ENCODE measurements around the gene KCNIP2. TPM values are rescaled to one million over a fixed set of nuclear protein-coding genes. Genes with fewer than 3 reads are reported as not detected.
"Not testable (repeated sequence)": the region's sequence is repeated elsewhere in the genome, so short reads cannot be mapped to it uniquely, and the experiment has no call there.

KCNIP2 gene
- total and polyA plus RNA-seq, 5 experiments from 2014 or later, result 2.0 to 2.5 TPM; not detected in 3

DNA sequence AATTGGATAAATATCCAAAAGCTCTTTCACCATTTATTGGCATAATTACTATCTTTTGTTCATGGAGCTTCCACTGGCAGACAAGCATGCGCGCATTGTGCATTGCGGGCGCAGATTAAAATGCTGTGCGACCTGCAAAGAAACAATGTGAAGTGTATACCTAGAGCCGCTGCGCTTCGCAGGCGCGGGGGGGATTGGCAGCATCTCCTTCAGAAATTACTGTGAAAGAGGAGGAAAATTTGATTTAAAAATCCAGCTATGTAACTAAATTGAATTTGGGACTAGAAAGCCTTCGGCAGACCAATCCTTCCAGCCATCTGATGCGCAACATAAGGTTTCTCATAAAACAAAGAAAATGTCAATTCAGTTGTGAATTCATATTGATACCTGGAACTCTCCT lies 50.1 kb downstream of the KCNIP2 start:
- peak overlapping the region in 1 of 10 donors; percentile 31 for H3K27ac Mint-ChIP-seq
- ATAC-seq (no peak), DNase-seq (no peak)
- H3K4me3 Mint-ChIP-seq, result no peak overlapping the region
- H3K36me3 Mint-ChIP-seq, result peaks cover 0 to 93% (median 21%) of the 10 kb centered on the region in 3 donors
- H3K27me3 Mint-ChIP-seq, result no peaks in the 10 kb centered on the region
- POLR2A ChIA-PET, result interaction anchor here (1.1 kb wide), 1 partner anchor 25 kb away, joined by 5 read pairs; the partner anchor contains the start of gene OGA
- no peaks in the 10 kb centered on the region for H3K9me3 Mint-ChIP-seq
- H3K4me1 Mint-ChIP-seq, result peaks cover 9 to 24% (median 15%) of the 10 kb centered on the region in 4 donors

DNA sequence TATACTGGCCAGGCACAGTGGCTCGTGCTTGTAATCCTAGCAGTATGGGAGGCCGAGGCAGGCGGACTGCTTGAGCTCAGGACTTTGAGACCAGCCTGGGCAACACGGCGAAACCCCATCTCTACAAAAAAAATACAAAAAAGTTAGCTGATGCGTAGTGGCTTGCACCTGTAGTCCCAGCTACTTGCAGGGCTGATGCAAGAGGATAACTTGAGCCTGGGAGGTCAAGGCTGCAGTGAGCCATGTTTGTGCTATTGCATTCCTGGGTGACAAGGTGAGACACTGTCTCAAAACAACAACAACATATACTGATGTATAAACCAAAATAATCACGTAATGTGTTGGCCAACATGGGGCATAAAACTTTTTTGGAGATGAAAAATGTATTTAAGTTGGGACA lies 53.9 kb downstream of the KCNIP2 start:
- ATAC-seq (no peak), DNase-seq (no peak)
- POLR2A ChIA-PET, result no interaction called here
- peaks cover 11 to 20% (median 16%) of the 10 kb centered on the region in 4 donors for H3K4me1 Mint-ChIP-seq
- H3K9me3 Mint-ChIP-seq, result no peaks in the 10 kb centered on the region
- H3K4me3 Mint-ChIP-seq, result no peak overlapping the region
- no peaks in the 10 kb centered on the region for H3K27me3 Mint-ChIP-seq
- peak overlapping the region in 2 of 10 donors; percentile 15 to 56 for H3K27ac Mint-ChIP-seq
- H3K36me3 Mint-ChIP-seq, result peaks cover 6 to 91% (median 23%) of the 10 kb centered on the region in 3 donors

GRCh38 chr10:101789231-101789630 lies 54.4 kb downstream of the KCNIP2 start:
- DNase-seq, H3K27me3 Mint-ChIP-seq, POLR2A ChIA-PET, ATAC-seq, H3K4me3 Mint-ChIP-seq, H3K9me3 Mint-ChIP-seq: not testable (repeated sequence)
- peaks cover 13 to 24% (median 20%) of the 10 kb centered on the region in 4 donors for H3K4me1 Mint-ChIP-seq
- H3K27ac Mint-ChIP-seq, result peak overlapping the region in 1 of 10 donors; percentile 15
- H3K36me3 Mint-ChIP-seq, result peaks cover 6 to 90% (median 19%) of the 10 kb centered on the region in 3 donors

- peaks cover 6 to 61% (median 8%) of the 10 kb centered on the region in 3 donors for H3K36me3 Mint-ChIP-seq
- ATAC-seq (no peak), DNase-seq (no peak)
- H3K27ac Mint-ChIP-seq, result peak overlapping the region in 7 of 10 donors; percentile 11 to 90 (median 51)
- H3K4me3 Mint-ChIP-seq, result no peak overlapping the region
- H3K9me3 Mint-ChIP-seq, result no peaks in the 10 kb centered on the region
- no peaks in the 10 kb centered on the region for H3K27me3 Mint-ChIP-seq
- POLR2A ChIA-PET, result interaction anchor here (1.5 kb wide), 1 partner anchor 29 kb away, joined by 4 read pairs; no protein-coding TSS in a partner anchor
- peaks cover 28 to 56% (median 53%) of the 10 kb centered on the region in 4 donors for H3K4me1 Mint-ChIP-seq
Observed at GRCh38 chr10:101785801-101786200, 57.8 kb downstream of the KCNIP2 start.

DNA sequence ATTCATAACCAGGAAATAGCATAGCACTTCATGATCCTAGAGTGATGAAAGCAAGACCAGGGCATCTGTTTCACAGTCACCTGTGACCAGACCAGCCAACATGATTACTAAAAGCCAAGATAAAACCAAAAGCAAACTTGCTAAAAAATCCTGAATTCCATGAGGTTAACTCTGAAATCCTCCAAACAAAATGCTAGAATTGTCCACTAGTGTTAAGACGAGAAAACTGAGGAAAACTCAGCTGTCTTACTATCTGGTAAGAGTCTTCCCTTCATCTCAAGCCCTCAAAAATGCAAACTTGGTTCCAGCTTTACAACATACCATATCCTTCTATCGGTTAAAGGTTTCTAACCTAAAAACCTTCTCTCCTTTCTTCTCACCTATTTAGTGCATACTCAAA lies 59.0 kb downstream of the KCNIP2 start:
- no peak for DNase-seq
- H3K36me3 Mint-ChIP-seq, result peaks cover 6 to 51% (median 7%) of the 10 kb centered on the region in 3 donors
- peaks cover 30 to 63% (median 57%) of the 10 kb centered on the region in 4 donors for H3K4me1 Mint-ChIP-seq
- peaks cover 0 to under 1% (median 0%) of the 10 kb centered on the region in 5 donors for H3K27me3 Mint-ChIP-seq
- POLR2A ChIA-PET, result interaction anchor here (0.5 to 5.3 kb wide), 4 partner anchors 31 to 706 kb away, joined by 3 to 29 read pairs (median 7); partner anchors contain the start of gene OGA
- peak overlapping the region in 9 of 10 donors; percentile 94 to 100 (median 100) for H3K4me3 Mint-ChIP-seq
- no peak for ATAC-seq
- H3K27ac Mint-ChIP-seq, result peak overlapping the region; percentile 90 to 99 (median 97)
- H3K9me3 Mint-ChIP-seq, result no peaks in the 10 kb centered on the region

- ATAC-seq (no peak), DNase-seq (no peak)
- peak overlapping the region; percentile 94 to 100 (median 100) for H3K4me3 Mint-ChIP-seq
- peaks cover 4 to 9% (median 7%) of the 10 kb centered on the region in 5 donors for H3K27me3 Mint-ChIP-seq
- H3K36me3 Mint-ChIP-seq, result peaks cover 6 to 46% (median 7%) of the 10 kb centered on the region in 3 donors
- peak overlapping the region; percentile 90 to 99 (median 97) for H3K27ac Mint-ChIP-seq
- H3K9me3 Mint-ChIP-seq, result no peaks in the 10 kb centered on the region
- H3K4me1 Mint-ChIP-seq, result peaks cover 37 to 72% (median 62%) of the 10 kb centered on the region in 4 donors
- POLR2A ChIA-PET, result interaction anchor here (0.6 to 5.3 kb wide), 8 partner anchors 10 to 338 kb away, joined by 3 to 29 read pairs (median 4); partner anchors contain the start of genes FBXW4 and OGA
Observed at GRCh38 chr10:101783736-101784118, 59.9 kb downstream of the KCNIP2 start.

- Mint-ChIP-seq H3K27me3 (peaks cover 4 to 16% (median 9%) of the 10 kb centered on the region in 5 donors), H3K4me3 (peak within 1 kb of the TSS; percentile 94 to 100 (median 100)), H3K4me1 (peaks cover 37 to 74% (median 64%) of the 10 kb centered on the region in 4 donors), H3K9me3 (no peaks in the 10 kb centered on the region), H3K36me3 (peaks cover 6 to 44% (median 7%) of the 10 kb centered on the region in 3 donors), H3K27ac (peak within 1 kb of the TSS; percentile 90 to 99 (median 97))
- ATAC-seq, result peak; percentile 77 to 80
- DNase-seq, result peak; percentile 70 to 87 (median 76)
- POLR2A ChIA-PET, result interaction anchor here (0.6 to 5.3 kb wide), 9 partner anchors 9 to 339 kb away, joined by 3 to 29 read pairs (median 3); partner anchors contain the start of genes FBXW4 and OGA
Observed at GRCh38 chr10:101782811-101783735, 60.5 kb downstream of the KCNIP2 start, which contains the start of gene NPM3. Gene NPM3, minus strand, starts transcription at chr10:101783446. Its CDS starts 56 bp downstream, at chr10:101783390.

- Mint-ChIP-seq H3K27me3 (peaks cover 12 to 24% (median 17%) of the 10 kb centered on the region in 5 donors), H3K9me3 (no peaks in the 10 kb centered on the region), H3K36me3 (peaks cover 1 to 35% (median 1%) of the 10 kb centered on the region in 3 donors), H3K4me1 (peaks cover 35 to 71% (median 61%) of the 10 kb centered on the region in 4 donors), H3K4me3 (peak overlapping the region; percentile 94 to 100 (median 100)), H3K27ac (peak overlapping the region in 9 of 10 donors; percentile 90 to 99 (median 97))
- ATAC-seq (no peak), DNase-seq (no peak)
- POLR2A ChIA-PET, result interaction anchor here (0.9 to 5.3 kb wide), 5 partner anchors 35 to 87 kb away, joined by 3 to 29 read pairs (median 4); partner anchors contain the start of genes FBXW4 and OGA
Observed at GRCh38 chr10:101781984-101782810, 61.4 kb downstream of the KCNIP2 start.

DNA sequence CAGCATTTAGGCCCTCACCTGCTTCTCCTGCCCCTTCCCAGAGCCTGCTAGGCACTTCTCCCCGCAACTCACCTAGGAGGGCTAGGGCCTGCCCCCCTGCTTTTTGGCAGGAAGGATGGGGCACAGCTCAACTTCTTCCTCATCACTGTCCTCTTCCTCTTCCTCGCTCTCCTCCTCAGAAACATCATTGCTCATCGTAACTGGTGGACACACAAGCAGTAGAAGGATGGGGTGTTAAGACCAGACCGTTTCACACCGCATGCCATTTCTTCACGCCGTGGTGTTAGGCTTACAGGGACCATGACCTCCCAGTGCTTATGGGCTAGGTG lies 62.0 kb downstream of the KCNIP2 start:
- peaks cover 37 to 77% (median 61%) of the 10 kb centered on the region in 4 donors for H3K4me1 Mint-ChIP-seq
- ATAC-seq (no peak), DNase-seq (no peak)
- H3K9me3 Mint-ChIP-seq, result peaks cover 0 to 3% (median 0%) of the 10 kb centered on the region in 9 donors
- H3K36me3 Mint-ChIP-seq, result peaks cover 0 to 29% (median 0%) of the 10 kb centered on the region in 3 donors
- peaks cover 13 to 30% (median 22%) of the 10 kb centered on the region in 5 donors for H3K27me3 Mint-ChIP-seq
- H3K4me3 Mint-ChIP-seq, result peak overlapping the region; percentile 76 to 100 (median 100)
- H3K27ac Mint-ChIP-seq, result peak overlapping the region in 7 of 10 donors; percentile 5 to 88 (median 76)
- POLR2A ChIA-PET, result interaction anchor here (0.9 to 5.3 kb wide), 6 partner anchors 15 to 87 kb away, joined by 3 to 29 read pairs (median 4); partner anchors contain the start of genes FBXW4 and OGA

DNA sequence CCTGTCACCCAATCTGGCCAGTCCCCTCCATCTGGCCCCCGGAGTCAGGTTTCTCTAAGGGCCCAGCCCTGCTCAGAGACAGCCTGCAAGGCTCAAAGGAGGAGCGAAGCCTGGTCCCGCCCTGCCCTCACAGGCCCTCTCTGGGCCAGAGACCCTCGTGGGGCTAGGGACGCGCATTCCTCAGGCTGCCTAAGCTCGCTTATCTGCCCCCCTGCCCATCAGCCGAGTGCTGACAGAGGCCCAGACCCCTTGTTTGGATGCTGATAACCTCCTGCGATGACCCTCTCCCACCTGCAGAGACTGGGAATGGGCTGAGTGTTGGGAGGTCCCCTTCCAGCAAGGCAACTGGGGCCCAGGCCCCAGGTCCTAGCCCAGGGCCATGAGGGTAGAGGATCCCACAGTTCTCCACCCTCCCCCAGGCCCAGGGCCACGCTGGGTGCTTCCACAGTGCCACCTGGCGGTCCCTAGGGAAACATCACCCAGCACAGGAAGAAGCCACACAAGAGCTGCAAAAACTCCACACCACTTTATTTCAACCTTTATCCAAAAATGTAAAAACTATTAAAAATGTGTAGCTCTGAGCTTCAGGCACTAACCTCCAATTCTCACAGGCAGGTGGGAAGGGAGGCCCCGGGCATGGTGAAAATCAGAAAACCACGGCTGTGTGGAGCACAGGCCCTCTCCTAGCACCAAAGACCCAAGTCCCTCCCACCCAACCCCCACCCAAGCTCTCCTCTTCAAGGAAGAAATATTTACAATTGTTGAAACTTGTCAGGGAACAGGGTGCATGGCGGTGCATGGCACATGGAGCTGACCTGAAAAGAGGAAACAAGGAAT lies 62.6 kb downstream of the KCNIP2 start:
- Mint-ChIP-seq H3K4me1 (peaks cover 36 to 76% (median 59%) of the 10 kb centered on the region in 4 donors), H3K4me3 (peak overlapping the region; percentile 40 to 100 (median 68)), H3K36me3 (peaks cover 0 to 23% (median 0%) of the 10 kb centered on the region in 3 donors), H3K27me3 (peaks cover 13 to 33% (median 24%) of the 10 kb centered on the region in 5 donors), H3K9me3 (peaks cover 0 to 3% (median 0%) of the 10 kb centered on the region in 9 donors), H3K27ac (peak overlapping the region in 3 of 10 donors; percentile 5 to 88 (median 50))
- peak; percentile 49 to 82 (median 68) for DNase-seq
- POLR2A ChIA-PET, result interaction anchor here (0.6 to 5.3 kb wide), 8 partner anchors 9 to 568 kb away, joined by 3 to 29 read pairs (median 4); partner anchors contain the start of genes FBXW4 and OGA
- ATAC-seq, result peak; percentile 41 to 57

Measured in naive thymus-derived CD8-positive, alpha-beta T cell (primary cell).